HG02981 (cell line): ENCODE measurements around the gene CCS.
"Not testable (repeated sequence)": the region's sequence is repeated elsewhere in the genome, so short reads cannot be mapped to it uniquely, and the experiment has no call there.

ENCODE experiments used
- ATAC-seq: cut with Tn5 transposase; IDR thresholded peaks from one replicate; pipeline ENCODE4 v1.9.1; 2021; ENCODE audit warnings: mild to moderate bottlenecking, moderate library complexity; ENCODE audit not compliant: unreplicated experiment

CCS gene

DNA sequence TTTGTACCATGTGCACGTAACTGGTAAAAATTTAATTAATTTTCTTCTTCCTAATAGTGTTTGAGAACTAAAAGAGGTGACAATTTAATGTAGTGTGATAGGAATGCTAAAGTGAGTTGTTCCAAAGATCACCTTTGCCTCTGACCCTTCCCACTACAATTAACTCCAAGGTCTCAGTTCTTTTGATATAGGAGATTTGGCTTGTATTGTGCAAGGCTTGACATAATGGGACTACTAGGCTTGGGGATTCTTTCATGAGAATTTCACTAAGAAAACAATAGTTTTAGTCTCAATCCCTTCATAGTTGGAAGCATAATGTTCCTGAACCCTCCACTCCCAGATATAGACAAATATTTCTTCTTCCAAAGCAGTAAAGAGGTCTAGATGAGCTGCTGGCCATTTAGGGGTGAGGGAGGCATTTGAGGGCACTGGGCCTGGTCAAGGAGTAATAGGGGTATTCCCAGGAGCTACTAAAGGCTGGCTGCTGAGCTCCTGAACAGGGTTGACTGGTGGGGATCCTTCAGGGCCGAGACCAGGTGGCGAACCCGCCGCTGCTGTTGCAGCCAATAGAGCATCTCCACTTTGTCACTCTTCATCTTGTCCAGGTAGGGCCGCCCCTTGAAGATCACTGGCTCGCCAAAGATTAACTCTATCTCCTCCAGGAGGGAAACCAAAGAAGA, 2.8 kb upstream of the CCS start:
- ATAC-seq: no peak

DNA sequence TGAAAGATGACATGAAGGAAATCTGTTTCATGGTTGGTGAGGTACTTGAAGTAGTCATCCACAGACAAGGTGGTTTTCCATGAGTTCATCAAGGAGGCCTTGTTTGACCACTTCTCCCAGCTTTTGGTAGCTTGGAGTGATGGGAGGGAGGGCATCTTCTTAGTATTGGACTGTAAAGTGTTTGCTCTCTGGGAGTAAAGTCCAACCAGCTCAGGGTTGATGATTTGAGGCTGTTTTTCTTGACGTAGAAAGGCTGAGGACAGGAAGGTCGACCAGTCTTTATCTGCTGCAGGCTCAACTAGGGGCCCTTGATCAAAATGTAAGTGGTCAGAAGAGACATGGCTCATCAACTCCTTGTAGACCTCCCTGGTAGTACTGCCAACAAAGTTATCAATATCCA, 1.8 kb upstream of the CCS start:
- no peak for ATAC-seq

DNA sequence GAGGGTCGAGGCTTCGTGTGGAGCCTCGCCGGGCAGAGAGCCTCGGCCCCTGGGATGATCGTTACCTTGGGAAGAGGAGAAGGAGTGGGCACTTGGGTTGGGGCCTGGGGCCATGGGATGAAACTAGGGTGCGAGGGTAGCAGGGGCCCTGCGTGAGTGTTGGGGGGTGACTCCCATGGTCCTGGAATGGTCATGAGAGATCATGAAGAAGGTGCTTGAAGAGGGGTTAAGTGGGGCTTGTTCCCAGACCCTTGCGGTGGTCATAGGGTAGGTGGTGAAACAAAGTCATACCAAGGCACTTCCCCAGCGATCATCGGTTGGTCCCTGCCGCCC, 284 bp downstream of the CCS start:
- ATAC-seq: no peak

DNA sequence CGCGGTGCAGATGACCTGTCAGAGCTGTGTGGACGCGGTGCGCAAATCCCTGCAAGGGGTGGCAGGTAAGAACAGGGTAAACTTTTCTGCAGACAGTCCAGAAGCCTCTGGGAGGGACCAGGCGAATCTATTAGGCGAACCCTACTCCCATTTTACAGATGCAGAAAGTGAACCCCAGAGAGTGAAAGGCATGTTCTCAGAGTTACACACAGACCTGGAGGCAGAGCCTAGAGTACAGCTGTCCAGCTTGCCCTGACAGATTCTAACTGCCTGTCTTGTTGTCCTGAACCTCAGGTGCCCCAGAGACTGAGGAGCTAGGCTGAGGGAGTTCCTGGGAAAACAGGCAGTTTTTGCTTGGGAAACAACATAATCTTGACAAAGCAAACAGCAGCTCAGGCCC, 665 bp downstream of the CCS start:
- ATAC-seq: no peak

GRCh38 chr11:66595245-66595904, 2.4 kb downstream of the CCS start:
- no peak for ATAC-seq

DNA sequence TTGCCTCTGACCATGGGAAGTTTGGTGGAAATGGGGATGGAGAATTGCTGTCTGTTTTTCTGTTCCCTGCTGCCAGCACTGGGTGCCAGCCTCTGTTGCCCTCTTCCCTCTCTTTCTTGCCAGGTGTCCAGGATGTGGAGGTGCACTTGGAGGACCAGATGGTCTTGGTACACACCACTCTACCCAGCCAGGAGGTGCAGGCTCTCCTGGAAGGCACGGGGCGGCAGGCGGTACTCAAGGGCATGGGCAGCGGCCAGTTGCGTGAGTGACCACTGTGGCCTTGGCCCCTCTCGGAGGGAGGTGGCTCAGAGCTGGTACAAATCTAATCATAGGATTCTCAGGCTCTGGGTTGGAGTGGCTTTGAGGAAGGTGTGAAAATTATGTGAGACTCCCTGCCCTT, 6.0 kb downstream of the CCS start:
- no peak for ATAC-seq

GRCh38 chr11:66600219-66600618, 7.2 kb downstream of the CCS start:
- no peak for ATAC-seq

GRCh38 chr11:66600631-66601233, 7.7 kb downstream of the CCS start:
- no peak for ATAC-seq

GRCh38 chr11:66603072-66603471, 10.1 kb downstream of the CCS start:
- ATAC-seq: no peak

- no peak for ATAC-seq
Measured at GRCh38 chr11:66604155-66604554, 11.2 kb downstream of the CCS start.

GRCh38 chr11:66606608-66607007, 13.6 kb downstream of the CCS start:
- ATAC-seq: not testable (repeated sequence)

DNA sequence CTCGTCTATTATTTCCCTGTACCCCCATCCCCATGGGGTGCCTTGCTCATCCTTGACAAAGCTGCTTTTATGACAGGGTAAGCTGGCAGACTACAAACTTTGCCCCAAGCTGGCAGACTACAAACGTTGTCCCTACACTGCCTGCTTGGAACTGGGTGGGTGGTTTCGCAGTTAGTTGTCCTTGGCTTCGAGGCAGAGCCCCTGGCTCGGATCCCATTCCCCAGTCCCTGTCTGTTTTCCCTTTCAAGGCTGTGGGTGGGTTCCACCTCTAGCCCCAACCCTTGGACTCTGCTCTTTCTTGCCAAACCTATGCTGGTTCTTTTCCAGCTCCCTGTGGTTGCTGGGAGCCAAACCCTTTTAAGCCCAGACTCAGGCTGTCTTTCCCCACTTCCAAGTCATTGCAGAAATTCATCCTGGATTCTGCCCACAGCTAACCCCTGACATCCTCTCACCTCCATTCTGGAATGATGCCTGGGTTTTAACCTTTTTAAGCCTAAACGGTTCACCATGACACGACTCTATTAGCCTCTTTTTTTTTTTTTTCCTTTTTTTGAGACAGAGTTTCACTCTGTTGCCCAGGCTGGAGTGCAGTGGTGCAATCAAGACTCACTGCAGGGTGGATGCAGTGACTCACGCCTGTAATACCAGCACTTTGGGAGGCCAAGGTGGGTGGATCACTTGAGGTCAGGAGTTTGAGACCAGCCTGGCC, 14.3 kb downstream of the CCS start:
- no peak for ATAC-seq

GRCh38 chr11:66609721-66610617, 17.0 kb downstream of the CCS start:
- ATAC-seq: no peak

- no peak for ATAC-seq
Measured at GRCh38 chr11:66612458-66612857, 19.5 kb downstream of the CCS start.

DNA sequence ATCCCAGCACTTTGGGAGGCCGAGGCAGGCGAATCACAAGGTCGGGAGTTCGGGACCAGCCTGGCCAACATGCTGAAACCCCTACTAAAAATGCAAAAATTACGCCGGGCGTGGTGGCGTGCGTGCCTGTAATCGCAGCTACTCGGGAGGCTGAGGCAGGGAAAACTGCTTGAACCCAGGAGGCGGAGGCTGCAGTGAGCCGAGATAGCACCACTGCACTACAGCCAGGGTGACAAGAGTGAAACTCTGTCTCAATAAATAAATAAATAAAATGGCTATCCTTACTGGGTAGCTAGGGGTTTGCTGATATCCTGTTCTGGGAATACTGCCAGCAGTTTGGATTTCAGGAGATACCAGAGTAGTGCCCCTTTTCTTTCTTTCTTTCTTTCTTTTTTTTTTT, 21.1 kb downstream of the CCS start:
- ATAC-seq: no peak

- ATAC-seq: peak; percentile 91
Measured at GRCh38 chr11:66616379-66617154, 23.6 kb downstream of the CCS start, which contains the start of gene RBM14. Gene RBM14, plus strand, starts transcription at chr11:66616630. Its CDS starts 91 bp downstream, at chr11:66616721.

- no peak for ATAC-seq
Measured at GRCh38 chr11:66617155-66617834, 24.3 kb downstream of the CCS start.

DNA sequence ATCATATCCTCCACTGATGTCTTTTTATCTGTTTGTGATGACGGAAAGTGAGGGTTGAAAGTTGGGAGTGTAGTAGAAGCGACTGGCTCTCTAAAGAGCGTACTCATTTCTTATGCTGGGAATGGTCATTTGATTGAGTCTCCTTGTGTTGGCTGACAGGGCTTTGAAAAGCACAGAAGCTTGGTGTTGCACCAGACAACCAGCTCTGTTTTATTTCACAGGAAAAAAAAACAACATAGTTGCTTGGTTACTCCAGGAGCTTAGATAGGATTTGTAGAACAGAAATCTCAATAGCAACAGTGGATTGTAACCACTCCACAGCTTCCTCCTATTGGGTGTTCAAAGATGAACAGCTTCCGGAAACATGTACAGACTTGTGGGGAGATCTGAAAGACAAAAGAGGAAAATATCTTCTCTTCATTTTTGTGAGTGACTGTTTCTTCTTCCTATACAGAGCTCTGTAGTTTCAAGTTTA, 26.1 kb downstream of the CCS start:
- no peak for ATAC-seq

GRCh38 chr11:66624450-66624849, 31.5 kb downstream of the CCS start:
- ATAC-seq: no peak
